Astrocyte of the spinal cord (primary cell): Measurements from ENCODE around the gene TMEM106C.

Experiments
- DNase-seq: peaks from one replicate; pipeline ENCODE4 v3.0.0; 2011; ENCODE audit warnings: low read depth, low spot score
- H3K4me3 ChIP-seq: 2 replicates; pipeline ENCODE4 v1.5.1; 2011; ENCODE audit warnings: low read depth, mild to moderate bottlenecking, low read length, moderate library complexity
- CTCF ChIP-seq: IDR thresholded peaks from 2 replicates; pipeline ENCODE4 v1.5.1; 2012; ENCODE audit warnings: low read depth, mild to moderate bottlenecking, low read length, inconsistent platforms
- in situ Hi-C: cut with HindIII; loops from 2 replicates; pipeline ENCODE4 v1.10.0; 2017; ENCODE audit warnings: low sequenced_read_pairs

Gene TMEM106C

GRCh38 chr12:47963340-47964040, at the start of gene TMEM106C:
TSS of gene TMEM106C (plus strand) at chr12:47963596. CDS start at chr12:47964237, 641 bp downstream.
- DNase-seq, result peak; percentile 89
- in situ Hi-C loops, result no loop called here
- TF ChIP-seq CTCF, result peak; percentile 98
- H3K4me3 ChIP-seq, result peak within 1 kb of the TSS; percentile 84

- TF ChIP-seq CTCF, result no peak
Measured at GRCh38 chr12:47920913-47921312, 42.5 kb upstream of the TMEM106C start.

GRCh38 chr12:47921907-47922306, 41.5 kb upstream of the TMEM106C start:
- TF ChIP-seq CTCF, result no peak
- no peak overlapping the region for H3K4me3 ChIP-seq
- DNase-seq, result no peak
- in situ Hi-C loops, result no loop called here

More at GRCh38 chr12:47920913-47921312, 42.5 kb upstream of the TMEM106C start:
- no peak overlapping the region for H3K4me3 ChIP-seq
- in situ Hi-C loops, result no loop called here
- no peak for DNase-seq

- no peak for DNase-seq
- H3K4me3 ChIP-seq, result no peak overlapping the region
- in situ Hi-C loops, result no loop called here
- no peak for TF ChIP-seq CTCF
Measured at GRCh38 chr12:47927346-47927745, 36.0 kb upstream of the TMEM106C start.

- in situ Hi-C loops, result no loop called here
- H3K4me3 ChIP-seq, result no peak overlapping the region
- no peak for DNase-seq
- TF ChIP-seq CTCF, result no peak
Measured at GRCh38 chr12:47930634-47931033, 32.8 kb upstream of the TMEM106C start.

GRCh38 chr12:47931187-47931586, 32.2 kb upstream of the TMEM106C start:
- DNase-seq, result no peak
- H3K4me3 ChIP-seq, result no peak overlapping the region
- in situ Hi-C loops, result no loop called here
- TF ChIP-seq CTCF, result no peak
